ENCODE measurements around the gene POLD4. TPM values are rescaled to one million over a fixed set of nuclear protein-coding genes. Genes with fewer than 3 reads are reported as not detected.

The POLD4 gene
- total RNA-seq, 1 experiment from 2014 or later = 44.2 TPM

- Histone ChIP-seq H3K9me2 (ENCODE audit: insufficient read depth) (no peaks in the 10 kb centered on the region), H3K9me3 (ENCODE audit: control insufficient read depth in 1 of 2, insufficient read depth in 1 of 2, low read depth in 1 of 2, low read length in 2 of 2) (no peaks in the 10 kb centered on the region), H3K4me1 (ENCODE audit: control insufficient read depth in 1 of 2, insufficient read depth in 2 of 2, low read length in 2 of 2) (peaks cover 9 to 18% of the 10 kb centered on the region in 2 experiments), H3K27ac (ENCODE audit: low read depth, low read length) (peak overlapping the region; percentile 99), H4K20me1 (ENCODE audit: insufficient read depth) (no peaks in the 10 kb centered on the region), H3K27me3 (ENCODE audit: insufficient read depth, low read length) (no peaks in the 10 kb centered on the region), H3K36me3 (ENCODE audit: control insufficient read depth in 1 of 2, insufficient read depth in 2 of 2, low read length in 2 of 2) (peaks cover 13 to 31% of the 10 kb centered on the region in 2 experiments; a peak in 3 of 4 replicates), H3K4me2 (ENCODE audit: low read length) (peak overlapping the region; percentile 96), H3K4me3 (replicated peaks in 1 of 2; ENCODE audit: low read depth in 1 of 2, low read length in 2 of 2) (peak overlapping the region; percentile 82 to 90), H3K79me2 (ENCODE audit: insufficient read depth, low read length) (peaks cover 24% of the 10 kb centered on the region), H3K9ac (ENCODE audit: low read length) (peak overlapping the region; percentile 96), H2AFZ (ENCODE audit: low read depth, low read length, poor library complexity, severe bottlenecking) (no peak overlapping the region)
- DNase-seq (ENCODE audit: low read depth, low spot score) (no peak), ATAC-seq (no peak)
- RAD21 ChIA-PET (ENCODE audit: low non-redundant PET in 1 of 2, low total read pairs in 2 of 2, uncharacterized antibody in 2 of 2, unreplicated experiment in 2 of 2) = interaction anchor here (0.6 to 1.7 kb wide), 6 partner anchors 11 to 82 kb away, joined by 4 to 8 read pairs (median 4); partner anchors contain the start of genes AIP (in 1 of the 2) and TMEM134 (in 1 of the 2)
- TF ChIP-seq EZH2 (IDR thresholded peaks at IDR 0.05) (no peak), ZFX (IDR thresholded peaks at IDR 0.05) (peak; percentile 48; the same call in 1 of the 2 replicates), RAD21 (IDR thresholded peaks at IDR 0.05; ENCODE audit: low read depth) (no peak), ATF3 (IDR thresholded peaks at IDR 0.05) (no peak), SRF (IDR thresholded peaks at IDR 0.05; ENCODE audit: low read depth) (no peak), SIN3A (IDR thresholded peaks at IDR 0.05; ENCODE audit: low read depth) (no peak)
- CTCF ChIA-PET = interaction anchor here (0.6 to 2.1 kb wide), 21 partner anchors 10 to 229 kb away, joined by 3 to 17 read pairs (median 6); partner anchors contain the start of genes AIP, NUDT8, PITPNM1 and POLD4
- intact Hi-C loops (cut with micrococcal nuclease) = loop anchor here (1.0 kb wide), 1 partner anchor 106 kb away; no protein-coding TSS in a partner anchor
- no TSS peak for BruUV-seq (replicated peaks)
- POLR2A ChIA-PET = interaction anchor here (0.6 to 1.8 kb wide), 8 partner anchors 9 to 84 kb away, joined by 3 to 8 read pairs (median 4); partner anchors contain the start of genes POLD4 and RAD9A
These were observed 47.7 kb upstream of the POLD4 start for GRCh38 chr11:67400942-67401494.

GRCh38 chr11:67400251-67400941, 47.0 kb upstream of the POLD4 start:
- Histone ChIP-seq H3K9me3 (ENCODE audit: control insufficient read depth in 1 of 2, insufficient read depth in 1 of 2, low read depth in 1 of 2, low read length in 2 of 2) (no peaks in the 10 kb centered on the region), H4K20me1 (ENCODE audit: insufficient read depth) (no peaks in the 10 kb centered on the region), H3K4me3 (replicated peaks in 1 of 2; ENCODE audit: low read depth in 1 of 2, low read length in 2 of 2) (peak overlapping the region; percentile 82 to 90), H3K79me2 (ENCODE audit: insufficient read depth, low read length) (peaks cover 24% of the 10 kb centered on the region), H3K4me1 (ENCODE audit: control insufficient read depth in 1 of 2, insufficient read depth in 2 of 2, low read length in 2 of 2) (peaks cover 9 to 18% of the 10 kb centered on the region in 2 experiments), H3K27me3 (ENCODE audit: insufficient read depth, low read length) (no peaks in the 10 kb centered on the region), H3K9me2 (ENCODE audit: insufficient read depth) (no peaks in the 10 kb centered on the region), H3K4me2 (ENCODE audit: low read length) (peak overlapping the region; percentile 96), H3K36me3 (ENCODE audit: control insufficient read depth in 1 of 2, insufficient read depth in 2 of 2, low read length in 2 of 2) (peaks cover 13 to 36% of the 10 kb centered on the region in 2 experiments; a peak in 3 of 4 replicates), H3K27ac (ENCODE audit: low read depth, low read length) (peak overlapping the region; percentile 99), H3K9ac (ENCODE audit: low read length) (peak overlapping the region; percentile 96), H2AFZ (ENCODE audit: low read depth, low read length, poor library complexity, severe bottlenecking) (no peak overlapping the region)
- DNase-seq (ENCODE audit: low read depth, low spot score) = no peak
- TSS peak; percentile 50 for BruUV-seq (replicated peaks)
- RAD21 ChIA-PET (ENCODE audit: low non-redundant PET in 1 of 2, low total read pairs in 2 of 2, uncharacterized antibody in 2 of 2, unreplicated experiment in 2 of 2) = interaction anchor here in 1 of 2 experiments (0.6 to 1.7 kb wide), 2 partner anchors 43 to 69 kb away, joined by 6 to 8 read pairs; partner anchors contain the start of gene TMEM134
- intact Hi-C loops (cut with micrococcal nuclease) = no loop called here
- TF ChIP-seq JUND (IDR thresholded peaks at IDR 0.05) (no peak), YY1 (IDR thresholded peaks at IDR 0.05; ENCODE audit: extremely low read depth, insufficient replicate concordance, low read depth, low read length) (no peak), TCF7L2 (IDR thresholded peaks at IDR 0.05; ENCODE audit: borderline replicate concordance, extremely low read depth, insufficient read depth, insufficient read length) (no peak), EGR1 (IDR thresholded peaks at IDR 0.05; ENCODE audit: low read depth) (no peak), ZNF274 (IDR thresholded peaks at IDR 0.05; ENCODE audit: low read depth, low read length) (no peak), REST (IDR thresholded peaks at IDR 0.05; ENCODE audit: low read depth) (no peak), EZH2 (IDR thresholded peaks at IDR 0.05) (no peak)
- CTCF ChIA-PET = interaction anchor here (1.3 to 2.1 kb wide), 4 partner anchors 9 to 230 kb away, joined by 5 to 17 read pairs (median 10); partner anchors contain the start of genes NUDT8, PITPNM1 and RAD9A
- POLR2A ChIA-PET = no interaction called here
- ATAC-seq = no peak
